ENCODE data around the gene SIK3.
"Not testable (repeated sequence)": the region's sequence is repeated elsewhere in the genome, so short reads cannot be mapped to it uniquely, and the experiment has no call there.

Gene SIK3

DNA sequence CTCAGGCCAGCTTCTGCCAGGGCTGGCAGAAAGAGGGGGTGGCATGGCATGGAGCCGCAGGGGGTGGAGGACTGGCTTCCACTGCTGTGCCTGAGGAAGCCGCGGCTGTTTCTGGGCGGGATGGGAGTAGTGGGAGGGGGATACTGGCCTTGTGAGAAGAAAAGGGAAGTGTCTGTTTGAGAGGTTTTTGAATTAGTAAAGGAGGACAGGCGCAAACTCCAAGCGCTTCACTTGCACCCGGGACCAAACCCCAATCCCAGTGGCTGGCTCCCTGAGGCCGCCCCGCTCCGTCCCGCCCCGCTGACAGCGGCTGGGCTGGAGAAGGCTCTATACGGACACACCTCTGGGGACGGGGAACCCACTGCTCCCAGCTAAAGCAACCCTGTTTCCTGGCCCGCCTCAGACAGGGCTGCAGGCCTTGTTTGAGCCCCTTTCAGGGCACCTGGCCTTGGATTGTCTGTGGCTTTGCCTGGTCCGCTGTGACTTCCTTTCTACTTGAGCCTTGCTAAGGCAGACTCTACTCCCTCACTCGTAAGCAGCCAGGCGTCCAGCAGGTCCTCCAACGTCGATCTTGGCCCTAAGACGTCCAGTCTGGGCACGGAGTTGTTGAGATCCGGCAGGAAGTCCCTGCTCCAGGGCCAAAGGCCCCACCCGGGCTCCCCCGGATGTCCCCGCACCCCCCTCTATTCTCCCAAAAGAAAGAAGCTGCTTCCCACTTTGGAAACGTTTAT is 263.0 kb downstream of the SIK3 start:
- no peak for FAIRE-seq

DNA sequence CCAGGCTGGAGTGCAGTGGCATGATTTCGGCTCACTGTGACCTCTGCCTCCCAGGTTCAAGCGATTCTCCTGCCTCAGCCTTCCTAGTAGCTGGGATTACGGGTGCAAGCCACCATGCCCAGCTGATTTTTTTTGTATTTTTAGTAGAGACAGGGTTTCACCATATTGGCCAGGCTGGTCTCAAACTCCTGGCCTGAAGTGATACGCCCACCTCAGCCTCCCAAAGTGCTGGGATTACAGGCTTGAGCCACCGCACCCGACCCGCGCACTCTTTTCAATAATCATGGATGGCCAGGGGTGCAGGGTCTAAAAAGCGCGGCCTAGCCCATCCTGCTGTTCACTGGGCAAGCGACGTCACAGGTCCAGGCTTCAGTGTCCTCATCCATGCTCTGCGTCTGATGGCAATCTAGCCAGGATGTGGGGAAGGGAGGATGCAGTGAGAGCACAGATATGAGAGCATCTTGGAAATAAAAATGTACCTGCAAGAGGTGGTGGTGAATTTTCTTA is 263.6 kb downstream of the SIK3 start:
- not testable (repeated sequence) for FAIRE-seq

DNA sequence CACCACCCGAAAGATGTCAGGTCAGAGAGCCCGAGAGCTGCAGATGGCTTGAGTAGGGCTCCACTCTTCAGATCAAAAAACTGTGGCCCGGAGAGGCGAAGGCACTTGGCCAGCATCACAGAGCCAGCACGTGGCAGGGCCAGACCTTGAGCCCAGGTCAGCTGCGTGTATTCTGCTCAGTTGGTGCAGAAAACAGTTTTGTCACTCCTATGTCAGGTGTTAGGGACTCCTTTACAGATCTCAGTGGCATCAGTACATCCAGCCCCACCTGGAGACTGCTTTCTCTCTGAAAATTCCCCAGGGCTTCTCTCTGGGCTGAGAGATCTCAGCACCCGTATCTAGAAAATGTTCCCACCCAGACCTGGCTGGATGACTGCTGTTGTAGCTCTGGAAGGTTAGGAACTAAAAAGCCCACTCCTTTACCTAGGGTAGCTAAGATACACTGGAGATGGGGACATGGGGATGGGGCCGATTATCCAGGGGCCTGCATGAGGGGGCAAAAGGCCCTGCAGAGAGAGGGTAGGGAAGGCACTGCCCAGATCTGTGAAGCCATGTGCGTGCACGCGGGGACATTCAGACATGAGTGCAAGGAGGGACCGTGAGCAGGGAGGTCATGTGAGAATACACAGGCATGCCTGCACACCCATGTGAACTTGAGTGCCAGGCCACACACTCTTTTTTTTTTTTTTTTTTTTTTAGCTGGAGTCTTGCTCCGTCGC is 264.3 kb downstream of the SIK3 start:
- no peak for FAIRE-seq

DNA sequence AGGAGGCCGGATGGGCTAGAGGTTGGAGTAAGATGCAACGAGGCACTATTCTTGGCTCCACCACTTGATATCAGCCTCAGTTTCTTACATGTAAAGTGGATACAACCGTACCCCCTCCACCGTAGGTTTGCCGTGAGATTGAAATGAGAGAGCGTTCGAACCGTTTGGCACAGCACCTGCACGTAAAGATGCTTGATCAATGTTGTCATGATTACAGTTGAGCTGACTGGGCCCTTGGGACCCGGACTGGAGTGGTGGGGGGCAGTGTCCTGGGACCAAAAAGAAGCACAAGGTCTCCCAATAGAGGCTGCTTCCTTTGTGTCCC is 264.8 kb downstream of the SIK3 start:
- no peak for FAIRE-seq

DNA sequence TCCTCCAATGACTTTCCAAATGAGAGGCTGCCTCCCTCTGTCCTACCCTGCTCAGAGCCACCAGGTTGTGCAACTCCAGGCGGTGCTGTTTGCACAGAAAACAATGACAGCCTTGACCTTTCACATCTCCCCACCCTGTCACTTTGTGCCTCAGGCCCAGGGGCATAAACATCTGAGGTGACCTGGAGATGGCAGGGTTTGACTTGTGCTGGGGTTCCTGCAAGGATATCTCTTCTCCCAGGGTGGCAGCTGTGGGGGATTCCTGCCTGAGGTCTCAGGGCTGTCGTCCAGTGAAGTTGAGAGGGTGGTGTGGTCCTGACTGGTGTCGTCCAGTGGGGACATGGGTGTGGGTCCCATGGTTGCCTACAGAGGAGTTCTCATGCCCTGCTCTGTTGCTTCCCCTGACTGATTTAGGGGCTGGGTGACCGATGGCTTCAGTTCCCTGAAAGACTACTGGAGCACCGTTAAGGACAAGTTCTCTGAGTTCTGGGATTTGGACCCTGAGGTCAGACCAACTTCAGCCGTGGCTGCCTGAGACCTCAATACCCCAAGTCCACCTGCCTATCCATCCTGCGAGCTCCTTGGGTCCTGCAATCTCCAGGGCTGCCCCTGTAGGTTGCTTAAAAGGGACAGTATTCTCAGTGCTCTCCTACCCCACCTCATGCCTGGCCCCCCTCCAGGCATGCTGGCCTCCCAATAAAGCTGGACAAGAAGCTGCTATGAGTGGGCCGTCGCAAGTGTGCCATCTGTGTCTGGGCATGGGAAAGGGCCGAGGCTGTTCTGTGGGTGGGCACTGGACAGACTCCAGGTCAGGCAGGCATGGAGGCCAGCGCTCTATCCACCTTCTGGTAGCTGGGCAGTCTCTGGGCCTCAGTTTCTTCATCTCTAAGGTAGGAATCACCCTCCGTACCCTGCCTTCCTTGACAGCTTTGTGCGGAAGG is 265.6 kb downstream of the SIK3 start:
- FAIRE-seq, result no peak

DNA sequence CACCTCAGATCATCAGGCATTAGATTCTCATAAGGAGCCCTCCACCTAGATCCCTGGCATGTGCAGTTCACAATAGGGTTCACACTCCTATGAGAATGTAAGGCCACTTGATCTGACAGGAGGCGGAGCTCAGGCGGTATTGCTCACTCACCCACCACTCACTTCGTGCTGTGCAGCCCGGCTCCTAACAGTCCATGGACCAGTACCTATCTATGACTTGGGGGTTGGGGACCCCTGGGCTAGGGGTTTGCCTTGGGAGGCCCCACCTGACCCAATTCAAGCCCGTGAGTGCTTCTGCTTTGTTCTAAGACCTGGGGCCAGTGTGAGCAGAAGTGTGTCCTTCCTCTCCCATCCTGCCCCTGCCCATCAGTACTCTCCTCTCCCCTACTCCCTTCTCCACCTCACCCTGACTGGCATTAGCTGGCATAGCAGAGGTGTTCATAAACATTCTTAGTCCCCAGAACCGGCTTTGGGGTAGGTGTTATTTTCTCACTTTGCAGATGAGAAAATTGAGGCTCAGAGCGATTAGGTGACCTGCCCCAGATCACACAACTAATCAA is 266.4 kb downstream of the SIK3 start:
- no peak for FAIRE-seq

DNA sequence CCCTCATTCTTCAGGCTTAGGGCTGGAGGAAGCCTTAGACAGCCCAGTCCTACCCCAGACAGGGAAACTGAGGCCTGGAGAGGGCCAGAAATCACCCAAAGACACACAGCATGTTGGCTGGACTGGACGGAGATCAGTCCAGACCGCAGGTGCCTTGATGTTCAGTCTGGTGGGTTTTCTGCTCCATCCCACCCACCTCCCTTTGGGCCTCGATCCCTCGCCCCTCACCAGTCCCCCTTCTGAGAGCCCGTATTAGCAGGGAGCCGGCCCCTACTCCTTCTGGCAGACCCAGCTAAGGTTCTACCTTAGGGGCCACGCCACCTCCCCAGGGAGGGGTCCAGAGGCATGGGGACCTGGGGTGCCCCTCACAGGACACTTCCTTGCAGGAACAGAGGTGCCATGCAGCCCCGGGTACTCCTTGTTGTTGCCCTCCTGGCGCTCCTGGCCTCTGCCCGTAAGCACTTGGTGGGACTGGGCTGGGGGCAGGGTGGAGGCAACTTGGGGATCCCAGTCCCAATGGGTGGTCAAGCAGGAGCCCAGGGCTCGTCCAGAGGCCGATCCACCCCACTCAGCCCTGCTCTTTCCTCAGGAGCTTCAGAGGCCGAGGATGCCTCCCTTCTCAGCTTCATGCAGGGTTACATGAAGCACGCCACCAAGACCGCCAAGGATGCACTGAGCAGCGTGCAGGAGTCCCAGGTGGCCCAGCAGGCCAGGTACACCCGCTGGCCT is 267.9 kb downstream of the SIK3 start:
- FAIRE-seq, result no peak

DNA sequence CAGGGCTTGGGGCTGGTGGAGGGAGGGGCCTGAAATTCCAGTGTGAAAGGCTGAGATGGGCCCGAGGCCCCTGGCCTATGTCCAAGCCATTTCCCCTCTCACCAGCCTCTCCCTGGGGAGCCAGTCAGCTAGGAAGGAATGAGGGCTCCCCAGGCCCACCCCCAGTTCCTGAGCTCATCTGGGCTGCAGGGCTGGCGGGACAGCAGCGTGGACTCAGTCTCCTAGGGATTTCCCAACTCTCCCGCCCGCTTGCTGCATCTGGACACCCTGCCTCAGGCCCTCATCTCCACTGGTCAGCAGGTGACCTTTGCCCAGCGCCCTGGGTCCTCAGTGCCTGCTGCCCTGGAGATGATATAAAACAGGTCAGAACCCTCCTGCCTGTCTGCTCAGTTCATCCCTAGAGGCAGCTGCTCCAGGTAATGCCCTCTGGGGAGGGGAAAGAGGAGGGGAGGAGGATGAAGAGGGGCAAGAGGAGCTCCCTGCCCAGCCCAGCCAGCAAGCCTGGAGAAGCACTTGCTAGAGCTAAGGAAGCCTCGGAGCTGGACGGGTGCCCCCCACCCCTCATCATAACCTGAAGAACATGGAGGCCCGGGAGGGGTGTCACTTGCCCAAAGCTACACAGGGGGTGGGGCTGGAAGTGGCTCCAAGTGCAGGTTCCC is 268.6 kb downstream of the SIK3 start, which contains the start of gene APOC3:
Gene APOC3 (plus strand): TSS at position 383 of the 659 bp plus-strand sequence. CDS start 676 bp downstream, outside the sequence.
- no peak for FAIRE-seq

DNA sequence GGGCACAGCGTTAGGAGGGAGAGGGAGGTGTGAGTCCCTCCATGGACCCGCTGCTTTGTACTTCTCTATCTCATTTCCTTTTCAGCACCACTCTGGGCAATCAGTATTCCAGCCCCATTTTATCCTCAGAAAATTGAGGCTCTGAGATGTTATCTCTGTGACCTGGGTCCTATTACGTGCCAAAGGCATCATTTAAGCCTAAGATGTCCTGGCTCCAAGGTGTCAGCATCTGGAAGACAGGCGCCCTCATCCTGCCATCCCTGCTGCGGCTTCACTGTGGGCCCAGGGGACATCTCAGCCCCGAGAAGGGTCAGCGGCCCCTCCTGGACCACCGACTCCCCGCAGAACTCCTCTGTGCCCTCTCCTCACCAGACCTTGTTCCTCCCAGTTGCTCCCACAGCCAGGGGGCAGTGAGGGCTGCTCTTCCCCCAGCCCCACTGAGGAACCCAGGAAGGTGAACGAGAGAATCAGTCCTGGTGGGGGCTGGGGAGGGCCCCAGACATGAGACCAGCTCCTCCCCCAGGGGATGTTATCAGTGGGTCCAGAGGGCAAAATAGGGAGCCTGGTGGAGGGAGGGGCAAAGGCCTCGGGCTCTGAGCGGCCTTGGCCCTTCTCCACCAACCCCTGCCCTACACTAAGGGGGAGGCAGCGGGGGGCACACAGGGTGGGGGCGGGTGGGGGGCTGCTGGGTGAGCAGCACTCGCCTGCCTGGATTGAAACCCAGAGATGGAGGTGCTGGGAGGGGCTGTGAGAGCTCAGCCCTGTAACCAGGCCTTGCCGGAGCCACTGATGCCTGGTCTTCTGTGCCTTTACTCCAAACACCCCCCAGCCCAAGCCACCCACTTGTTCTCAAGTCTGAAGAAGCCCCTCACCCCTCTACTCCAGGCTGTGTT is 269.4 kb downstream of the SIK3 start:
- FAIRE-seq, result no peak

DNA sequence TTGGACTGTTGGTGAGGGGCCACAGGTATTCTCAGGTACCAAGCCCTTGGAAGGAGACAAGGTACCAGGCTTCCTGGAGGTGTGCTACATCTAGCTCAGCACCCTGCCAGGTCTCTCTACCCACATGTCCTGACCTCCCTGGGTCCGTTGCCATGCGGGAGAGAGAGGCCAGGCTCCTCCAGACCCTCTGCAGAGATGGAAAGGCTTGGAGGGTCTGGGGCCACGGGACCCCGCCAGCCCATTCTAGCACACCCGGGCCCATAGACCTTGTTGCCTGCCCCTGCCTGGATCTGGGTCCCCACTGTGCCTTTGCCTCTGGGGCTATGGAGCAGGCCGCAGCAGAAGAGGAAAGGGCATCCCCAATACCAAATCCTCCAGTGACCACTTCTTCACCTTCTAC is 270.8 kb downstream of the SIK3 start:
- no peak for FAIRE-seq

DNA sequence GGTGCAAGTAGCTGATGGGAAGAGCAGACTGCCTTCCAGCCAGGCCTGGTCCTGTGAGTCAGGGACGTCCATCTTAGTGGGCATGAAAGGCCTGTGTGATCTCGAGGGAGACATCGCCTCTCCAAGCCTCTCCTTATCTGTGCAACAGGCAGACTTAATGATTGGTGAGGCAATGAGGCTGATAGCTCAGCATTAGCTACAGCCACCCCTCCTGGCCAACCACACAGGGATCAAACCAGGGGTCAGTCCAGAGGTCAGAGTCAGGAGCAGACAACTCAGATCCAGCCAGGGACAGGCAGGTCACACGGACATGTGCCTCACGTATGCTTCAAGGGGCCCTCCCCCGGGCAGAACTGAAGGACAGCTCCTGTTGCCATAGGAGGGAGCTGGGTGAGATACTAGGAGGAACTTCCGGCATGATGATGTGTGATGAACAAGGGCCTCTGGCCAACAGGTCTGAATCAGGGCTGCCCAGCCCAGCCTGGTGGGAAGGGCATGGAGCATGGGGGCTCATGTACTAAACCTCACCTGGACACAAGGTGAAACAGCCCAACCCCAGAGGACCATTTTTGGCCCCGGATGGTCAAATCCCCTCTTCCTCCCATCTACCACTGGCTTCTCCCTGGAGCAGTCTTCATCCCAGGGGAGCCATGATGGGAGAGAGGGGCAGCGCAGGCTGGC is 271.3 kb downstream of the SIK3 start:
- FAIRE-seq, result no peak

DNA sequence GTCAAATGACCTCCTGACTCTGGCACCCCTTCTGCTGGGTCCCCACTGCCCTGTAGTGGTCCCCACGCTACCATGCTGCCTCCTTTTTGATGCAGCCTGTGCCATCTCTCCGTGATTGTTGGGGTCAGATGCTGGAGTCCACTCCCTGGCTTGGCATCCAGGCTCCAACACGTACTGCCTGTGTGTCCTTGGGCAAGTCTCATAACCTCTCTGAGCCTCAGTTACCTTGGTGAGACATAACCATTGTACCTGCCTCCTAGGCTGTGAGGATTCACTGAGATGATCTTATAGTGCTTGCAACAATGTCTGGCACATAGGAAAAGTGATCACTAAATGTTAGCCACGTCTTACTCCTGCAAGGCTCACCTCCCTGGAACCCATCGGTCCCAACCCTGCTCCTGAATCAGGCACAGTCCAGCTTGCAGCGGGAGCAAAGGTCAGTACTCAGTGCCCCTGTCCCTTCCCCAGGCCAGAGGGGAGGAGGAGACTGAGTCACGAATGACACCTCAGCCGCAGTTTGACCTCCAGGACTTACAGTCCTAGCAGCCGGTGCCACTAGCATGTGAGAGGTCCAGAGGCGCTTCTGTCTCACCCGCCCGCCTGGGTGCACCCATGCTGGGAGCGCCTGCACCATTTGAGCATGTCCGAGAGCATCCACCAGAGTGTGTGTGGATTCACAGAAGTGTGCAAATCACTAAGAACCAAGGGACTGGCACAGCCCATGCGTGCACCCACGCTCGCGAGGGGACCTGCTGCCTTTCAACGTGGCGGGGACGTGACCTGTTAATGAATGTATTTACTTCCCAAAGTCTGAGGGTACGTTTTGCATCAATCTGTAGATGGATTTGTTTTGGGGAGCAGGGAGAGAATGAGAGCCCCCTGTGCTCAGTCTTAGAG is 272.1 kb downstream of the SIK3 start:
- FAIRE-seq, result no peak

DNA sequence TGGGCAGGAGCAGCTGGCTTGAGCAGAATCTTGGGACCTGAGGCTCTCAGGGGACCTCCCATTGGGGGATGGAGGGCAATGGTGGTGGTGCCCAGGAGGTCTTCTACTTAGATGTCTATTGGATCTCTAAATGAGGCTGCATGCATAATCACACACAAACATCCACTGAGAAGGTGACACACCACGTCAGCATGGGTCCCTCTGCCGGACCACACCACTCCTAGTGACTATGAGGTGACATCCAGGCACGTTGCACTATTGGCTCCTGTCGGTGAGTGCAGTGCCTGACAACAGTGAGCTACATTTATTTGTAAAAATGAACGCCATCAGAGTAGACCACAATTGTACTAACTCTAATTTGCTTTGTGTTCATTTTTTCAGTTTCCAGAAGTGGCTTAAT is 272.8 kb downstream of the SIK3 start:
- FAIRE-seq, result no peak

DNA sequence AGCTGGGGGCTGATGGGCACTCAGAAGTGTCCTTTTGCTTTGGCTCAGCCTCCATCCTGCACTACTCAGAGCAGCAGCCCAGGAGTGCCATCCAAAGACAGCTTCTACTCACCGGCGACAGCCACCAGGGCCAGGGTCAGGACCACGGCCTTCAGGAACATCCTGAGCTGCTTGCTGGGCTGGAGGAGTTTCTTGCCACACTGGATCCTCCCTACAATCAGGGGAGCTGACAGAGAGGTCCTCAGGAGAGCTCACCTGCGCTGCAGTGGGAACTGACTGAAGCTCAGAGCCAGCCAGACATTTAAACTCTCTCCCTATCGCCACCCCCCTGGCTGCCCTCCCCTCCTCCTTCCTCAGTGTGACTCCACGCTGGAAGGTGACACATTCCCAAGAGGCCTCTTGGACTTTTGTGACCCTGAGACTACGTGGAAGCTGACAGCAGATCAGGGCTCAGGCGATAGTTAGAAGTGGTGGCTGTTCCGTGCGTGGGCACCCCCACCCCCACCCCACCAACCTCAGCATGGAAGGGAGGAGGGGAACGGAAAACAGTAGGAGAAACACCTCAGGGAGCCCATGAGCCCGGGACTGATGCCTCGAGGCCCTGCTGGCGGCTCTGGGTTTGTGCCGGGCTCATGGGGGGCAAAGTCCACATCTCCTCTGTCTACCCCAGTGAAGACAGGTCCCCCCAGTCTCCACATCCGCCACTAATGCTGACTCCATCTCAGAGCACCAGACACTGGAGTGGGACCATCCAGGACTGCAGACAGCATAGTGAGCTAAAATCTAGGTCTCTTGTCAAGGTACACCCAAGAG is 275.0 kb downstream of the SIK3 start, which contains the start of gene APOA4:
Gene APOA4 (minus strand): TSS at position 274 of the 813 bp plus-strand sequence. CDS start 113 bp downstream, at position 161.
- FAIRE-seq, result no peak

DNA sequence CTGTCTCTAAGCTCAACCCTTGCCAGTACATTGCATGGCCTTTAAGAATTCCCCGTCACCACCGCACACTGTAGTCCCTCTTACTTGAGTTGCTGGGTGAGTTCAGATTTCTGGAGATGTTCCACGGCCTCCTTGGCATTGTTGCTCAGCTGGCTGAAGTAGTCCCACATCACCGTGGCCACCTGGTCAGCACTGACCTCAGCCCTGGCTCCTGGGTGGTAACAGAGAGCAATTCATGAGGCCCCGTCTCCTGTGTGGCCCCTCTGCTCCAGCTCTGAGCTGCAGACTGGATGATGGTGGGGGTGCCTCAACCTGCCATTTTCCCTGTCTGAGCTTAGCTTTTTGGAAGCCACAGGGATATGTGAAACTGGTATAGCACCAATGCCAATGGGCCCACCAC is 275.7 kb downstream of the SIK3 start:
- FAIRE-seq, result no peak

DNA sequence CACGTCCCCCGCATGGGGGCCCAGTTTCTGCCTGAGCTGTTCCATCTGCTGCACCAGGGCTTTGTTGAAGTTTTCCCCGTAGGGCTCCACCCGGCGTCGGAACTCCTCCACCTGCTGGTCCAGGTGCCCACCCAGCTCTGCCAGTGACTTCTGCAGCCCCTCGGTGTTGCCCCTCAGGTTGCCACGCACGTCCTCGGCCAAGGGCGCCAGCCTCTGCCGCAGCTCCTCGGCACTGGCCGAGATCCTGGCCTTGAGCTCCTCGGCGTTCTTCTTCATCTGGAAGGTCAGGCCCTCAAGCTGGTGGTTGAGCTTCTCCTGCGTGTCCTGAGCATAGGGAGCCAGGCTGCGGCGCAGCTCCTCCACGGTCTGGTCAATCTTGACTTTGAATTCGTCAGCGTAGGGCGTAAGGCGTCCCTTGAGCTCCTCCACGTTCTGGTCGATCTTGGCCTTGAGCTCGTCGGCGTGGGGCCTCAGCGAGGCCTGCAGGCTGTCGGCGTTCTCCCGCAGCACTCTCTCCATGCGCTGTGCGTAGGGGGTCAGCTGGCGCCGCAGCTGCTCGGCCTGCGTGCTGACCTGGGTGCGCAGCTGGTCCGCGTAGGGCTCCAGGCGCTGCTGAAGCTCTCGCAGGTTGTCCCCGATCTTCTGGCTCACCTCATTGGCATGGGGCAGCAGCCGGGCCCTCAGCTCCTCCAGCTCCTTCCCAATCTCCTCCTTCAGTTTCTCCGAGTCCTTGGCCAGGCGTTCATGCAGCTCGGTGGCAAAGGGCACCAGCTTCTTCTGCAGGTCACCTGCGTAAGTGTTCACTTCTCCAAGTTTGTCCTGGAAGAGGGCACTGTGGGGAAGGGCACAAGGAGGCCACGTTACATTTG is 276.9 kb downstream of the SIK3 start:
- FAIRE-seq, result no peak

DNA sequence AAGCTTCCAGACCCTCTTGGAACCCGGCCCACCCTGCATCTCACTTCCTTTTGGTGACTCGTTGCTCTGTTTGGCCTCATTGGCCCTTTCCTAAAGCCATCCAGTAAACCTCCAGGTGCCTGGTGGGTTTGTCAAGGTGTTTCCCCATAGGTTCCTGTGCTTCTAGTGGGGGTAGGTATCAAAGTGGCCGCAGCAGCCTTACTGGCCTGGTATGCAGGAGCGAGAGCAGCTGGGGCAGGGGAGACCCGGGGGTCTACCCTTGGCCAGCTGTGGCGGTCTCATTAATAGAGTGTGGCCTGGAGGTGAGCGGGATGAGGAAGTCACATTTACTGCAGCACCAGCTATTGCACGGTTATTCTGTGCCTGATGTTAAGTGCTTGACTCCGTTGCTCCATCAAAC is 279.2 kb downstream of the SIK3 start:
- FAIRE-seq, result no peak
